Renal cortical epithelial cell (primary cell): ENCODE data around the gene LY6G5C. TPM values are rescaled to one million over a fixed set of nuclear protein-coding genes. Genes with fewer than 3 reads are reported as not detected.

Source experiments
- DNase-seq: peaks from one replicate; pipeline ENCODE4 v3.0.0-alpha.2; 2011; ENCODE audit warnings: low read depth
- total RNA-seq: library from RNA; depleted of rRNA; stranded (reverse); fragments of >200 nt; gene quantifications from 2 replicates; pipeline ENCODE4 v1.2.3, GENCODE V29; 2014

Gene LY6G5C
- total RNA-seq, 1 donor from 2014 or later, result 0.40 TPM

GRCh38 chr6:31663126-31663960, 17.5 kb downstream of the LY6G5C start:
- DNase-seq, result no peak

- no peak for DNase-seq
Observed at GRCh38 chr6:31662124-31662723, 18.6 kb downstream of the LY6G5C start.

GRCh38 chr6:31661262-31662123, 19.4 kb downstream of the LY6G5C start:
- no peak for DNase-seq

GRCh38 chr6:31660381-31661261, 20.2 kb downstream of the LY6G5C start, which contains the start of gene C6orf47:
Gene C6orf47, minus strand, starts transcription at chr6:31660778. Its CDS starts 831 bp downstream, at chr6:31659947.
- peak; percentile 62 for DNase-seq

- peak; percentile 29 for DNase-seq
Observed at GRCh38 chr6:31659649-31660380, 21.1 kb downstream of the LY6G5C start.

GRCh38 chr6:31658983-31659648, 21.8 kb downstream of the LY6G5C start:
- no peak for DNase-seq

DNA sequence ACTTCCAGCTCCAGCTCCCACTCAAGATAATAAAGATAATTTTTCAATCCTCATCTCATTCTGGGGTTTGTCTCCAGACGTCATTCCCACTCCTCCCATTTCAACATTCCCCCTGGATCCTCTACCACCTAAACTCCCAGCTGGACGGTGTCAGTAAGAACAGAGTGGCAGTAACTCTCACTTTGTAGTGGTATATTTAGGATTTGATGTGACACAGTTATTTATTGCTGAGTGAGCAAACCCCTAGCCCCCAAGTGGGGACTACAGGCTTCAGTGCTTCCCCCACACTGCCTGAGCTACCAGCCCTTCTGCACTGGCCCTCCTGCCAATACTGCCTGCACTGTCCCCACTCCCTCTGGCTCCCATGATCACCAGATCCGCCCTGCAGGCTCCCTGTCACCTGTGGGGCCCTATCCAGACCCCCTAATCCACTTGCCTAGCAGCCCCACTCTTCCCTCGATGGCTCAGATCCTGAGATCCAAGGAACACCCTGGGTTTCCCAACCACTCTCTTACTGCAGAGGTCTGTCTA, 22.6 kb downstream of the LY6G5C start:
- DNase-seq, result no peak

DNA sequence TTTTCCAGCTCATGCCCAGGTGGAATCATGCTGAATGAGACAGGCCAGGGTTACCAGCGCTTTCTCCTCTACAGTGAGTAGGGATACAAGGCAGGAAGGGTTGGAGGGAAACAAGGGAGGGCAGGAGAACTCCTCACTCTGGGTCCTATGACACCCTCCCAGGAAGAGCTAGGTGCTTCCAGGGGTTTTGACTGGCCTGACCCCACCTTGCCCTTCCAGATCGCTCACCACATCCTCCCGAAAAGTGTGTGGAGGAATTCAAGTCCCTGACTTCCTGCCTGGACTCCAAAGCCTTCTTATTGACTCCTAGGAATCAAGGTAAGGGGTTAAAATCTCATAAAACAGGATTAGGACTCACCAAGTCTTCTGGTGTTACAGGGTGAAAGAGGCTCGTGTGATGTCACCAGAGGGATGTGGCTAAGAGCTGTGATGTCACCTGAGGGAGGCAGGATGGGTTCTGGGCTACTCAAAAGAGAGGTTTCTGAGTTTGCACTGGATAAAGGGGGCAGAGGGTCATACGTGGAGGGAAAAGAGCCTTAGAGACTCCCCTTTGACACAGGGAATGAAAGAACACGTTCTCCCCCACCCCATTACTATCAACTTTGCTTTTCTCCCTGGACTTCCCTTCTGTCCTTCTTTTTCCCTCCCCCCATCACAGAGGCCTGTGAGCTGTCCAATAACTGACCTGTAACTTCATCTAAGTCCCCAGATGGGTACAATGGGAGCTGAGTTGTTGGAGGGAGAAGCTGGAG, 23.3 kb downstream of the LY6G5C start:
- DNase-seq, result no peak

- DNase-seq, result peak; percentile 77
Observed at GRCh38 chr6:31655349-31656237, 25.3 kb downstream of the LY6G5C start, which contains the start of gene APOM. Gene APOM, plus strand, starts transcription at chr6:31655894. Its CDS starts 73 bp downstream, at chr6:31655967.

GRCh38 chr6:31654574-31655348, 26.1 kb downstream of the LY6G5C start:
- no peak for DNase-seq

- peak; percentile 83 for DNase-seq
Observed at GRCh38 chr6:31652925-31653724, 27.7 kb downstream of the LY6G5C start.

DNA sequence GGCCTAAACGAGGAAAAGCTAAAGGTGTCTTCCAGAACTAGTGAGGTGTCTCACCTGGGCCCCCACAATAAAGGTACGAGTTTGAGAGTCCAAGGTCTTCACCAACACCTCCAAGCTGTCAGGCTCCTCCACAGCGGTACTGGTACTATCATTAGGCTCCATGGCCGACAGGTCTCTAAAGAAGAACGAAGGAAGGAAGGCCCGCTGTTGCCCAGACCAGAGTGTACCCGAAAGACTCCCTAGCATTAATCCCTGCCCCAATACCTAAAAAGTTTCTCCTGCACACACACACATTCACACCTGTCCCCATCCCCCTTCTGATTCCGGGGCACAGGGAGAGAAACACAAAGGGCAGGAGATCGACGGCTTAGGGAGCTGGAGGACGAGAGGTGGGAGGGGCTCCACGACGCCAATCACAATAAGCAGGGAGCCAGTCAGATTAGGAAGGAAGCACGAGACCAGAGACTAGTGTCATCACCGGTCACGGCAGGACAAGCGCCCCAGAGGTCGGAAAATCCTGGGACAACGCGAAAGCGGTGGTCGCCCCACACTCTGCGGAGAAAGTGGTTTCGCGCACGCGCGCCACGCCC, 29.2 kb downstream of the LY6G5C start:
- DNase-seq, result peak; percentile 67

GRCh38 chr6:31645325-31645724, 35.5 kb downstream of the LY6G5C start:
- no peak for DNase-seq

- no peak for DNase-seq
Observed at GRCh38 chr6:31643818-31644454, 36.9 kb downstream of the LY6G5C start.
